Erythroblast (primary cell): Measurements from ENCODE around the gene LHPP.

Experiments
- DNase-seq, 2 experiments: peaks; one replicate each; lab custom pipeline; 2025; lab: John Stamatoyannopoulos, UW
- GATA1 ChIP-seq: IDR thresholded peaks from 2 replicates; pipeline ENCODE4 v1.6.1; 2011; ENCODE audit warnings: low read depth, mild to moderate bottlenecking, control low read depth, low read length, moderate library complexity
- POLR2A ChIP-seq: IDR thresholded peaks from 2 replicates; pipeline ENCODE4 v1.6.1; 2011; ENCODE audit warnings: mild to moderate bottlenecking, low read length

Gene LHPP

DNA sequence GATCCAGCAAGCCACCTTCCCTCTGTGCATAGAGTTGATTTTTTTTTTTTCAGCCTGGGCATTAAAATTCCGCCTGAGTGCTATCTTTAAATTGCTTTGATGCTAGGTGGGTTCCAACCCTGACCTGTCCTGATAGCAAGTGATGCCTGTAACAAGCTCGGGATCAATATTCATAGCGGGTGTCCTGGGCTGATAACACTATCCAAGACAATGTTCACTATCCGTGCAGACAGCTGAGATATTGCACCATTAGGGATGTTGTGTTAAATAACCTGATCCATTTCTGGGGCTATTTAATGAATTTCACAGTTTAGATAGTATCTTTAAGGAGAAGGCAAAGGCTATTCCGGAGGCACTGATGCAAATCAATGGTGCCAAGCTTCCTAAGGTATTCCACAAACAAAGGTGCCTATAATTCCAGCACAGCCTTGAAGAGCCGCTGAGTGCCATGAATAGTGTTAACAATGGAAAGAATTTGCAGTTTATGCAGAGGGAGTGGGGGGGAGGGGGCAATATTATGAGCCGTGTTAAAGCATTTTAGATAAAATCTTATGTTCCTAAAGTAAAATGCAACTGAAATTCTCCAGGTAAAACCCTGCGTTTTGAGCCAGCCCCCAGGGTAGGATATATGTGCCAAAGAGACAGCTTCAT, 7.5 kb upstream of the LHPP start:
- TF ChIP-seq GATA1 = no peak
- TF ChIP-seq POLR2A = no peak
- peak; percentile 77 to 93 for DNase-seq

- TF ChIP-seq POLR2A = no peak
- no peak for TF ChIP-seq GATA1
- no peak for DNase-seq
Measured at GRCh38 chr10:124455441-124455840, 6.2 kb upstream of the LHPP start.

DNA sequence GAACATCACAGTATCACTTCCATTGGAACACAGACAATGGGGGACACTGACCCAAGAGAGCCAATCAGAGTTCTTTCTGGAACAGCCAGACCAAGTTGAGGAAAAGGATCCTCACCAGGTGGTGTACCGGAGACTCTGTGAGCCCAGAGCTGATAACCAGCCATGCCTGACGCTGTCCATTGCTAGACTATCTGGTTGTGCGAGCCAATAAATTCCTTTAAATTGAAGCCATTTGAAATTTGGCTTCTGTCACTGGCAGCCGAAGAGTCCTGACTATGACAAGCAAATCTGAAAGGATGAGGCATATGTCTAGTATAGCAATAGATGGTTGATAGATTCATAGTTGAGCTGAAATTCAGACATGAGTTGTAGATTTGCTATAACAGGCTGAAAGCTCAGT, 3.1 kb upstream of the LHPP start:
- no peak for DNase-seq
- TF ChIP-seq POLR2A (no peak), GATA1 (no peak)

DNA sequence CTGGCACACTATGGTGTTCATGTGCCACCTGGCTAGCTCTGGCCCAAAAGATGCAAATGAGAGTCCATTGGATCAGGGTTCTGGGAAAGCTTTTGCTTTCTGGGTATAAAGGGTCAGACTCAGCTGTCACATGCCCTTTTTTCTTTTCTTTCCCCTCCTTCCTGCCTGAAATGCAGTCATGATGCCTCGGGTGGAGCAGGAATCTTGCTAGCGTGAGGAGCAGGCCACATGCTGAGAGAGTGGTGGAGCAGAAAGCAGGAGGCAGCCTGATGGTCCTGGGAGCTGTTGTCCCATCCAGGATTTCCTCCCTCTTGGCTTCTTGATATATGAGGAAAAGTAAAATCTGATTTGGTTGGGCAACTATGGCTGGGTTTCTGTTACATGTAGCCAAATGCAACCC, 2.7 kb upstream of the LHPP start:
- TF ChIP-seq POLR2A = no peak
- no peak for TF ChIP-seq GATA1
- DNase-seq = no peak

- TF ChIP-seq POLR2A = no peak
- TF ChIP-seq GATA1 = no peak
- no peak for DNase-seq
Measured at GRCh38 chr10:124459395-124459794, 2.2 kb upstream of the LHPP start.

GRCh38 chr10:124460144-124460543, 1.5 kb upstream of the LHPP start:
- TF ChIP-seq GATA1 = no peak
- TF ChIP-seq POLR2A = no peak
- no peak for DNase-seq

- DNase-seq = no peak
- TF ChIP-seq GATA1 = no peak
- TF ChIP-seq POLR2A = no peak
Measured at GRCh38 chr10:124462348-124462695, 699 bp downstream of the LHPP start.

GRCh38 chr10:124464028-124464965, 2.7 kb downstream of the LHPP start:
- no peak for TF ChIP-seq POLR2A
- TF ChIP-seq GATA1 = no peak
- peak; percentile 27 to 40 for DNase-seq

GRCh38 chr10:124465003-124465776, 3.6 kb downstream of the LHPP start:
- TF ChIP-seq POLR2A (no peak), GATA1 (no peak)
- DNase-seq = peak; percentile 49 to 50

- peak; percentile 64 to 77 for DNase-seq
- TF ChIP-seq POLR2A (no peak), GATA1 (no peak)
Measured at GRCh38 chr10:124465777-124466488, 4.3 kb downstream of the LHPP start.

DNA sequence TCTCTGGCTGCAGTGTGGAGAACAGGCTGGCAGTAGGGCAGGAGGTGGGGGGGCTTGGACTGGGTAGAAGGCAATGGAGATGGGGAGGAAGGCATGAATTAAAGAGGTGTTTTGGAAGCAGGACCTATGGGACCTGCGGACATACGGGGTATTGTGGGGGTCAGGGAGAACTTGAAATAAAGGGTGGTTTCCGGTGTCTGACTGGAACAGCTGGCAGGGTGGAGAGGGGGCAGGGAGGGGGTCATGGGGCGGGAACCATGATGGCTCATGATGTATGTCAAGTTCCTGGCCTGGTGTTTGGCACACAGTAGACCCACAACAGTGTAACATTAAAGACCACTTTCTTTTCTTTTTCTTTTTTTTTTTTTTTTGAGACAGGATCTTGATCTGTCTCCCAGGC, 5.5 kb downstream of the LHPP start:
- no peak for TF ChIP-seq POLR2A
- no peak for TF ChIP-seq GATA1
- DNase-seq = no peak

GRCh38 chr10:124468624-124469023, 7.0 kb downstream of the LHPP start:
- DNase-seq = no peak
- TF ChIP-seq POLR2A = no peak
- TF ChIP-seq GATA1 = no peak

GRCh38 chr10:124469956-124470484, 8.4 kb downstream of the LHPP start:
- TF ChIP-seq POLR2A (no peak), GATA1 (no peak)
- no peak for DNase-seq
